ENCODE data around the gene UST. TPM values are rescaled to one million over a fixed set of nuclear protein-coding genes. Genes with fewer than 3 reads are reported as not detected.
"Not testable (repeated sequence)": the region's sequence is repeated elsewhere in the genome, so short reads cannot be mapped to it uniquely, and the experiment has no call there.

UST gene
- total RNA-seq, 2 experiments from 2014 or later = 1.2 to 1.5 TPM

DNA sequence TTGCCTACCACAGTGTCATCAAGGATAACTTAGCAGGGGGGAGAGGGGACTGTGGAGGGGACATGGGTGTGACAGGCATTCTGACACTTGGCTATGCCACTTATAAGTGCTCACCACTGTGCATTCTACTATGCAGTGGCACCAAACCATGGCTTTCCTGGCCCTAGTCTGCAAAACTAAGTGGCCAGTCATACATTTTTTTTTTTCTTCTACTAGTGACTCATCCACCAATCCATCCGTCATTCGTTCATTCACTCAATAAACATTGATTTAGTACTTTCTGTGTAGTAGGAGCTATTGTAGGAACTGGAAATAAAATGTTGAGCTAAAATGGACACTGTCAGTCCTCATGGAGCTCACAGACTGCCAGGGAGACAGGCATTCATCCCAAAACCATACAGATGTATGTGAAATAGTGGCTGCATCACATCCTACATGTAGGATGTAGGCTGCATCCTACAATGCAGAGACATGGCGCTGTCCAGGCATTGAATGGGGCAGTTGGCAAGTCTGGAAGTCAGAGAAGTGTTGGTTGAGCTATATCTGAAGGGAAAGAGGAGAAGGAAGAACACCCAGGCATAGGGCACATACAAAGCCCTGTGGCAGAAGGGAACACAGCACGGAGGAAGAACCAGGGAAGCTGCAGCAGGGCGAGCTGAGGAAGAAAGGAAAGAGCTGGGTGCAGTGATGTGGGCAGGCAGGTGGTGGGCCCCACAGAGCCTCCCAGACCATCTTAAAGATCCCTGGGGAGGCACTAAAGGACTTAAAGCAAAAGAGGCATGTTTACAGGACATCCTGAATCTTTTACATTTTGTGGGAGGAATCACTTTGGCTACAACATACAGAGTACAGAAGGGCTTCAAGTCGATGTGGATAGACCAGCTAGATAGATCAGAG, 224.4 kb downstream of the UST start:
- H3K4me1 Mint-ChIP-seq (ENCODE audit: low read depth) = no peaks in the 10 kb centered on the region
- no peak overlapping the region for H3K27ac Mint-ChIP-seq
- ATAC-seq (no peak), DNase-seq (no peak)
- peaks cover 10% of the 10 kb centered on the region for H3K27me3 Mint-ChIP-seq
- H3K36me3 Mint-ChIP-seq (ENCODE audit: low read depth) = no peaks in the 10 kb centered on the region
- intact Hi-C loops (cut with micrococcal nuclease) = no loop called here
- H3K9me3 Mint-ChIP-seq = no peaks in the 10 kb centered on the region
- TF ChIP-seq, protein P1, sequence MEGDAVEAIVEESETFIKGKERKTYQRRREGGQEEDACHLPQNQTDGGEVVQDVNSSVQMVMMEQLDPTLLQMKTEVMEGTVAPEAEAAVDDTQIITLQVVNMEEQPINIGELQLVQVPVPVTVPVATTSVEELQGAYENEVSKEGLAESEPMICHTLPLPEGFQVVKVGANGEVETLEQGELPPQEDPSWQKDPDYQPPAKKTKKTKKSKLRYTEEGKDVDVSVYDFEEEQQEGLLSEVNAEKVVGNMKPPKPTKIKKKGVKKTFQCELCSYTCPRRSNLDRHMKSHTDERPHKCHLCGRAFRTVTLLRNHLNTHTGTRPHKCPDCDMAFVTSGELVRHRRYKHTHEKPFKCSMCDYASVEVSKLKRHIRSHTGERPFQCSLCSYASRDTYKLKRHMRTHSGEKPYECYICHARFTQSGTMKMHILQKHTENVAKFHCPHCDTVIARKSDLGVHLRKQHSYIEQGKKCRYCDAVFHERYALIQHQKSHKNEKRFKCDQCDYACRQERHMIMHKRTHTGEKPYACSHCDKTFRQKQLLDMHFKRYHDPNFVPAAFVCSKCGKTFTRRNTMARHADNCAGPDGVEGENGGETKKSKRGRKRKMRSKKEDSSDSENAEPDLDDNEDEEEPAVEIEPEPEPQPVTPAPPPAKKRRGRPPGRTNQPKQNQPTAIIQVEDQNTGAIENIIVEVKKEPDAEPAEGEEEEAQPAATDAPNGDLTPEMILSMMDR (IDR thresholded peaks at IDR 0.05) = no peak
- H3K4me3 Mint-ChIP-seq = no peak overlapping the region
- POLR2A ChIA-PET = no interaction called here
- CTCF ChIA-PET = interaction anchor here (1.5 to 1.6 kb wide), 2 partner anchors 22 to 411 kb away, joined by 4 to 7 read pairs; no protein-coding TSS in a partner anchor

DNA sequence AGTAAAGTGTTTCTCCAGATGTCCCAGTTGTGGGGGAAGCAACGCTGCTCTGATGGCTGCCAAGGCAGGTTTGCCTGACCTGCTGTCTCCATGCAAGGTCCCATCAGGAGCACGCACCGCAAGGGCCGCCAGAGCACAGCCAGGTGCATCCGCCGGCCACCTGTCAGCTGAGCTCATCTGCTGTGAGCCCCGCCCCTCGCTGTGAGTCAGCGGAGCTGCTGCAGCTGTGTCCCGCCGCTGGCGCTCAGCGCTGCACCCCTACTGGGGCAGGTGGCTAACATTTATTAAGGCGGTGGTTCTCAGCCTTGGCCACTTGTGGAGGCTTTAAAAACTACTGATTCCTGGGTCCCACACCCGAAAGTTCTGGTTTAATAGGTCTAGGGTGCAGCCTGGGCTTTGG, 225.7 kb downstream of the UST start:
- H3K27me3 Mint-ChIP-seq = peaks cover 10% of the 10 kb centered on the region
- ATAC-seq = peak; percentile 94
- no peaks in the 10 kb centered on the region for H3K36me3 Mint-ChIP-seq (ENCODE audit: low read depth)
- peak; percentile 66 for DNase-seq
- no peak overlapping the region for H3K4me3 Mint-ChIP-seq
- H3K9me3 Mint-ChIP-seq = no peaks in the 10 kb centered on the region
- H3K4me1 Mint-ChIP-seq (ENCODE audit: low read depth) = no peaks in the 10 kb centered on the region
- H3K27ac Mint-ChIP-seq = no peak overlapping the region
- TF ChIP-seq, protein P1 (IDR thresholded peaks at IDR 0.05) = no peak
- intact Hi-C loops (cut with micrococcal nuclease) = no loop called here
- ChIA-PET CTCF (interaction anchor here (0.9 to 1.6 kb wide), 4 partner anchors 24 to 459 kb away, joined by 4 to 7 read pairs (median 4); no protein-coding TSS in a partner anchor), POLR2A (no interaction called here)

DNA sequence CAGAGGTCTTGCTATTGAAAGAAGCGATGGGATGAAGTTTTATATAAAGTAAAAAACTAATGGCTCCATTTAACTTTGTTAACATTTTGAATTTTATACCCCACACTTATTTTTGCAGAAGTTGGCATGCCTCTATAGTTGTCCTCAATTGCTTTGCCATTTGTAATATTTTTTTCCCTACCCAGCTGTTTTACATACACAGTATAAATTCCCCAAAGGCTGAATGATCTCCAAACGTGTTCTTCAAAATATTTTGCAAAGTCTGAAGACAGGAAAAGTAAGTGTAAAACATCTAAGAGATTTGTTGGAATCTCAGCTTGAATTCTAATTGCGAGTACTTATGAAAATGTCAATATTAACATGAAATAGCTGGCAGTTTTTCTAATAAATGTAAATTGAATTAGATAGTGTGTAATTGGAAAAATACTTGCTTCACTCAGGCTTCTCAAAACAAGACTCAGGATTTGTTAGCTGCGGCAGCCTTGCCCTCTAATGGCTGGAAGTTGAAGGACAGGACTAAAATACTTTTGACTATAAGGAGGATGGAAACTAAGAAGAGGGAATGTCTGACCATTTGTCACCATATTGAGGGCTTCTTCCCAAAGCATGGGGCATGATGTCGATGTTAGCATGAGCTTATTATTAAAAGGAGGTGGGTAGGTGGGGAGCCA, 226.8 kb downstream of the UST start:
- POLR2A ChIA-PET = no interaction called here

DNA sequence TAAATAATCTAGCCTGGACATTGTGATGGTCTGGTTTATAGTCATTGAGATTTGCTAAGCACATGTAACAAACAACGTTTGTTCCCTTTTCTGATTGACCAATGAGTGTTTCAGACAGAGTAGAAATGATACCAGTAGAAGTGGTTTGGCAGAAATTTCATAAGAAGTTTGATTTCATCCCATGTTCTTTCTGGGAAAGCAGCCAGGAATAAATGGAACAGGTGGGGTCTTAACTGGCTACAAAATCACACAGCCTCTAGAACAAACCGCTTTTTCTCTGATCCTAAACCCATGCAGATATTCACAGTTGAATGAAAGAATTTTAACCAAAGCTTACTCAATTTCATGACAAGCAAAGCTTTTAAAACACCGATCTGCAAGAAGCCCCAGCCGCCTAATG, 227.5 kb downstream of the UST start:
- H3K27me3 Mint-ChIP-seq = peaks cover 10% of the 10 kb centered on the region
- ChIA-PET POLR2A (interaction anchor here (0.9 kb wide), 1 partner anchor 15 kb away, joined by 4 read pairs; no protein-coding TSS in a partner anchor), CTCF (interaction anchor here (1.7 kb wide), 1 partner anchor 13 kb away, joined by 5 read pairs; no protein-coding TSS in a partner anchor)
- intact Hi-C loops (cut with micrococcal nuclease) = no loop called here
- H3K27ac Mint-ChIP-seq = no peak overlapping the region
- no peaks in the 10 kb centered on the region for H3K36me3 Mint-ChIP-seq (ENCODE audit: low read depth)
- no peak overlapping the region for H3K4me3 Mint-ChIP-seq
- no peak for ATAC-seq
- no peaks in the 10 kb centered on the region for H3K4me1 Mint-ChIP-seq (ENCODE audit: low read depth)
- no peak for DNase-seq
- H3K9me3 Mint-ChIP-seq = no peaks in the 10 kb centered on the region
- TF ChIP-seq, protein P1 (IDR thresholded peaks at IDR 0.05) = no peak

More for the DNA sequence above, 226.8 kb downstream of the UST start:
- Mint-ChIP-seq H3K36me3 (ENCODE audit: low read depth) (no peaks in the 10 kb centered on the region), H3K27me3 (peaks cover 10% of the 10 kb centered on the region), H3K27ac (no peak overlapping the region), H3K4me1 (ENCODE audit: low read depth) (no peaks in the 10 kb centered on the region), H3K9me3 (no peaks in the 10 kb centered on the region), H3K4me3 (no peak overlapping the region)
- intact Hi-C loops (cut with micrococcal nuclease) = no loop called here
- TF ChIP-seq, protein P1 (IDR thresholded peaks at IDR 0.05) = no peak
- CTCF ChIA-PET = interaction anchor here (0.8 to 1.7 kb wide), 2 partner anchors 14 to 16 kb away, joined by 3 to 5 read pairs; no protein-coding TSS in a partner anchor
- ATAC-seq = no peak
- no peak for DNase-seq

DNA sequence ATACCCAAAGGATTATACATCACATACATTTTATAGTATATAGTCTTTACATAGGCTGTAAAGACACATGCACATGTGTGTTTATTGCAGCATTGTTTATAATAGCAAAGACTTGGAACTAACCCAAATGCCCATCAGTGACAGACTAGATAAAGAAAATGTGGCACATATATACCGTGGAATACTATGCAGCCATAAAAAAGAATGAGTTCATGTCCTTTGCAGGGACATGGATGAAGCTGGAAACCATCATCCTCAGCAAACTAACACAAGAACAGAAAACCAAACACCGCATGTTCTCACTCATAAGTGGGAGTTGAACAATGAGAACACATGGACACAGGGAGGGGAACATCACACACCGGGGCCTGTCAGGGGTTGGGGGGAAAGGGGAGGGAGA, 231.5 kb downstream of the UST start:
- ATAC-seq; POLR2A ChIA-PET; DNase-seq; intact Hi-C loops (cut with micrococcal nuclease); CTCF ChIA-PET; H3K27ac Mint-ChIP-seq; H3K9me3 Mint-ChIP-seq; H3K27me3 Mint-ChIP-seq; H3K36me3 Mint-ChIP-seq (ENCODE audit: low read depth); H3K4me1 Mint-ChIP-seq (ENCODE audit: low read depth); H3K4me3 Mint-ChIP-seq: not testable (repeated sequence)

Data from activated CD8-positive, alpha-beta T cell treated with anti-CD3 and anti-CD28 coated beads for 36 hours (primary cell).